ELR (cell line): ENCODE measurements around the gene RESF1.

Experiments
- DNase-seq: peaks from one replicate; pipeline ENCODE4 v3.0.0-alpha.2; 2015; ENCODE audit warnings: low read depth

The RESF1 gene

DNA sequence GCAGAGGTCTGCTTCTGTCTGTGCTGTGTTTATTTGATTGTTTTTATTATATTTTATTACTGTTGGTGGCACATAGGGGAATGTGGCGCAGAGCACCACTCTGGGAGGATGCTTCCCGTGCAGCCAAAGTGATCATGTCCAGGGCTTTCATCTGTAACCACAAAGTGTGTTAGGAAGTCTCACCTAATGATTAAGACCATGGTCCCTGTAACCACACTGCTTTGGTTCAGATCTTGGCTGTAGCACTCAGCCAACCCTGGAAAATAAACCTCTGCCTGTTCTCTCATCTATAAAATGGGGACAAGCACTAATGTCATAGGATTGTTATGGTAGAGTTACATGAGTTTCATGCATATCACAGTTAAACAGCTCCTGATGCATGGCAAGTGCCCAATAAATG lies 1.9 kb downstream of the RESF1 start:
- DNase-seq = no peak

DNA sequence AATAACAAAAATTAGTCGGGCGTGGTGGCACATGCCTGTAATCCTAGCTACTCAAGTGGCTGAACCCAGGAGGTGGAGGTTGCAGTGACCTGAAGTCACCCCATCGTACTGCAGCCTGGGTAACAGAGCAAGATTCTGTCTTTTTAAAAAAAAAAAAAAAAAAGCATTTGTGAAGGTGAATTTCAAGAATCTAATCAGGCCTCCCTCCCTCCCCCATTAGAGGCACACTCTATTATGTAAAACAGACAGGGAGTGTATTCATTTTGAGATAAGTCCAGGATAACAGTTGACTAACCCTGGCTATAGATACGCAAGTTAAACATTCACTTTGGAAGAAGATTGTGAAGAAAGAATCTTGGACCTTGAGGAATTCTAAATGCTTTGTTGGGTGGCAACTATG lies 2.9 kb downstream of the RESF1 start:
- no peak for DNase-seq

DNA sequence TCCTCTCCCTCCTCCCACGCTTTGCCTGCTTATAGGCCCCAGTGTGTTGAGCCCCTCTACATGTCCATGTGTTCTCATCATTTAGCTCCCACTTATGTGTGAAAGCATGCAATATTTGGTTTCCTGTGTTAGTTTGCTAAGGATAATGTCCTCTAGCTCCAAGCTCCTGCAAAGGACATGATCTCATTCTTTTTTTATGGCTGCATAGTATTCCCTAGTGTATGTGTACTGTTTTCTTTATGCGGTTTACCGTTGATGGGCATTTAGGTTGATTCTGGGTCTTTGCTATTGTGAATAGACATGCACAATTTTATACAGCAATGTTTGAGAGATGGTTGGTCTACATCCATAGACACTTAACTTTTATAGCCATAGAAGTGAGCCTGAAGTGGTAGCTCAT lies 5.1 kb downstream of the RESF1 start:
- no peak for DNase-seq

DNA sequence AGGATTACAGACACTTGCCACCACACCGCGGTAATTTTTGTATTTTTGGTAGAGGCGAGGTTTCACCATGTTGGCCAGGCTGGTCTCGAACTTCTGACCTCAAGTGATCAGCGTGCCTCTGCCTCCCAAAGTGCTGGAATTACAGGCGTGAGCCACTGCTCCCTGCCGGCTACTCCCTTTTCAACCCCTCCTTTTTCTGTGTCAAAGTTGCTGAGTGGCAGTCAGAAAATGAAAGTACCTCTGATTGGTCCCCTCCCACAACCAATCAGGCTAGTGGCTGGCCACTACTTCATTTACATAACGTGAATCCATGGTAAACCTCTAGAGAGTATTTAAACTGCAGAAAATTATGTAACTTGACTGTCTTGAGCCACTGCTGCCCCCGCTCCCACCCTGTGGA lies 5.9 kb downstream of the RESF1 start:
- DNase-seq = no peak

DNA sequence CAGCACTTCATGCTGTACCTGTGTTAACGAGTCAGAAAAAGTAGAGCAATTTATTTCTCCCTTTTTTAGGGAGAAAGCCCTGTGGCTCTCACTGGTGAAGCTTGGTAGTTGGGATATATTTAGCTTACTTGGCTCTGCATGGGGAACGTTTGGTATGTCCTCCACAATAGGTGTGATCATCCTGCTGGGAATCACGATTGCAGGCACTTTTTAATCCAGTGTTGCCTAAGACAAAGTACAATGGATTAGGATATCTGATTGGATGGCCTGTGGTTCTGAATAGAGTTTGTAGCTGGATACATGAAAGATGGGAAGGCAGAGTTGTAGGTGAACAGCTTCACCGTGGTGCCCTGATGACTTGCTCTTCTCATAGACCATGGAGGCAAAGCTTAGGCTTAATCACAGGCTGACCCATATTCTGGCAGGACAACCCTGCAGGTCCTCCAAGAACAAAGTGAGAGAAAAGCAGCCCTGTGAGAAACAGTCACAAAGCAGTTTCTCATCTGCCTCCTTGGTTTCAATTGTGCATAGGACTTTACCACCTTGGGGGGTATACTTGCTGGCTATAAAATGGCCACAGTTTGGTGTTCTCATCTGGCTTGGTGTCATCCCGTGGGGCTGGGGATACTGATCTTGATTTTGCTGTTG lies 7.5 kb downstream of the RESF1 start:
- DNase-seq = no peak

DNA sequence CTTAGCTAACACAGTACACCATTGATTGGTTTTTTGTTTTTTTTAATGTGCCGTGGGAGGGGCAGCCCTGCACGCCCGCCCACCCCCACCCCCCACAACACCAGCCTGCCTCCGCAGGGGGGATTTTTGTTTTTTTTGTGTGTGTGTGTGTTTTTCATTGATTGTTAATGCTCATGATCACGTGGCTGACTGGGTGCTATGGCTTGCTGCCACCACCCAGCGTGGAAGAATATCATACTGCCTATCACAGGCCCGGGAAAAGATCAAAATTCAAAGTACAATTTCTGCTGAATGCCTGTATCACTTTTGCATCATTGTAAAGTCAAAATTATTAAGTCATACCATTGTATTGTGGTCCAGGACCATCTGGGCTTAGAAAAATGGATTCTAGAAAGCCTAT lies 8.3 kb downstream of the RESF1 start:
- DNase-seq = no peak

DNA sequence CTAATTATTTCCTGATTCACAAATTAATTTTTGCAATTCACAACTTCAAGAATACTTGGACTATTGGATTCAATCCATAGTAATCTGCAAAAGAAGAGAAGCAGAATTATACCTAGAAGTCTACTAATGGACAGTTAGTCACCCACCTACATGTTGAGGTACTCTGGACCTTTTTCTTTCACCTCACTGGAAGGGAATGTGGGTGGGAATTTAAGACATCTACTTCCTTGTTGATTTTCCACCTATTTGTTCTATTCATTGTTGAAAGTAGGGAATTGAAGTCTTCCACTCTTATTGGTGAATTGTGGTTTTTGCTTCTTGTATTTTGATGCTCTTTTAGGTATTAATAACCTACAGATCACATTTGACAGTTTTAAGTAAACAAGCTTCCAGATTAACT lies 11.0 kb downstream of the RESF1 start:
- no peak for DNase-seq

DNA sequence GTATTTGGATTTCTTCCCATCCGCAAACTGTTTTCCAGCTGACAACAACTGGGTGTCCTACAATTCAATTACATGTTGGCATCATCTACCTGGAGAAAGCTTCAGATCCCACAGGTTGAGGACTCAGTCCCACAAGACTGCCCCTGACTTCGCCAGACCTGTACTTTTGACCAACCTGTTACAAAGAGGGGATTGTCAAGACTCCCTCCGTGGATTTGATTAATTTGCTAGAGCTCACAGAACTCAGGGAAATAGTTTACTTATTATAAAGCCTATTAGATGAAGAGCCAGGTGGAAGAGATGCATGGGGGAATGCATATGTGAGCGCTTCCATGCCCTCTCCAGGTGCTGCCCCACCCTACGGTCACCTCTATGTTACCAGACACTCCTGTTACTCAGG lies 14.6 kb downstream of the RESF1 start:
- no peak for DNase-seq

DNA sequence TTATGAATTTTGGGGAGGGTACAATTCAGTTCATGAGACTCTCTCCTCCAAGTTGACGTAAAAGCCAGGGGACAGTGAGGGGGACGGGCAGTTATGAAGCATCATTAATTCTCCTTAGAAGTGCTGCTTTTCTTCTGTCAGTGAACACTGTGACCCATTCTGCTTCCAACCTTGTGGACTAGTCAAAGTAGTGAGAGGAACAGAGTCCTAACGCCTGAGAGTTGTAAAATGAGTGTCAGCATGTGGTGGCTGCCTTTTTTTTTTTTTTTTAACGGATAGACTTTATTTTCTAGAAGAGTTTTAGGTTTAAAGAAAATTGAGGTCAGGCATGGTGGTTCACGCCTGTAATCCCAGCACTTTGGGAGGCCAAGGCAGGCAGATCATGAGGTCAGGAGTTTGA lies 15.5 kb downstream of the RESF1 start:
- no peak for DNase-seq

DNA sequence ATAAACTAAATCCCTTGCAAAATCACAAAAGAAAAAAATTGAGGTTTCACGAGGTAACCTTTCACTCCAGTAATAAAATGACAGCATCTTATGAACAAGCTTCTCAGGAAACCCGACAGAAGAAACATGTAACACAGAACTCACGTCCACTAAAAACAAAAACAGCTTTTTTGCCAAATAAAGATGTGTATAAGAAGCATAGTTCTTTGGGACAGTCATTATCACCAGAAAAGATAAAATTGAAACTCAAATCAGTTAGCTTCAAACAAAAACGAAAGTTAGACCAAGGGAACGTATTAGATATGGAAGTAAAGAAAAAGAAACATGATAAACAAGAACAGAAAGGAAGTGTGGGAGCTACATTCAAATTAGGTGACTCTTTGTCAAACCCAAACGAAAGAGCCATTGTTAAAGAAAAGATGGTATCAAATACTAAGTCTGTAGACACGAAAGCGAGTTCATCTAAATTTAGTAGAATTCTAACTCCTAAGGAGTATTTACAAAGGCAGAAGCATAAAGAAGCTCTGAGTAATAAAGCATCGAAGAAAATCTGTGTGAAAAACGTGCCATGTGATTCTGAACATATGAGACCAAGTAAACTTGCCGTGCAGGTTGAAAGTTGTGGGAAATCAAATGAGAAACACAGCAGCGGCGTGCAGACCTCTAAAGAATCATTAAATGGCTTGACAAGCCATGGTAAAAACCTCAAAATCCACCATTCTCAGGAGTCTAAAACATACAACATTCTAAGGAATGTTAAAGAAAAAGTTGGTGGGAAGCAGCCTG lies 25.8 kb downstream of the RESF1 start:
- no peak for DNase-seq

DNA sequence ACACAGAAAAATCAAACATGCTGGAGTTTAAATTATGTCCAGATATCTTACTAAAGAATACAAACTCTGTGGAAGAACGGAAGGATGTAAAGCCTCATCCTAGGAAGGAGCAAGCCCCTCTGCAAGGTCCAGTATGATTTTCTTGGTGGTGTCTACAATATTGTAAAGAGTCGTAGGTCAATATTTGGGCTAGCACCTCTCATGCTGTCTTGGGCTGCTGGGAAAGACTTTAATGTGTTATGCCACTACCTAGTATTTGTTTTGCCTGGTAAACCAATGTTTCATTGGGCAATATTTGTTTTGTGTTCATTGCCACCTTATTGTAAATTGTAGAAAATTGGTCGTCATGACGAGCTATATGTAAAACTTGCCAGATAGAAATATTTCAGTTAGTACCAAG lies 26.6 kb downstream of the RESF1 start:
- no peak for DNase-seq

DNA sequence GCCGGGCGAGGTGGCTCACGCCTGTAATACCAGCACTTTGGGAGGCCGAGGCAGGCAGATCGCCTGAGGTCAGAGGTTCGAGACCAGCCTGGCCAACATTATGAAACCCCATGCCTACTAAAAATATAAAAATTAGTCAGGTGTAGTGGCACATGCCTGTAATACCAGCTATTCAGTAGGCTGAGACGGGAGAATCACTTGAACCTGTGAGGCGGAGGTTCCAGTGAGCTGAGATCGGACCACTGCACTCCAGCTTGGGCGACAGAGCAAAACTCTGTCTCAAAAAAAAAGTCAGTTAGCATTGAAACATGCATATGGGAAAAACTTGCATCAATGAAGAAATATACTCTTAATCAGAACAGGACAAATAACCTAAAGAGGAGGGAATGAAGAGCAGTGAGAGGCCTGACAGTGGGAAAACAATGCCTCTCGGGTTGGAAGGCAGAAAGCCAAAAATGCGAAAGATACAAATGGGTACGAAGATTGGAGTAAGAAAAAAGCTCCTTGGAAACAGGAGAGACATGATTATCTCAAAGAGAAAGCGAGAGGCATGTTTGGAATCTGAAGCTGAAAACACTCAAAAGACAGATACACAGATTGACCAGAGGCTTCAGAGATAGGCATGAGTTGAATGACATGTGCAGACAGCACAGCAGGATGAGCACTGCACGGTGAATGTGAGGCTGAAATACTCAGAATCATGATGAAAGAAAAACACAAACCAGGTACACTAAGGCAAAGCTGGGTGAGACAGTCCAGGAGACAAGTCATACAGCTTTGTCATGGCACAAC lies 30.6 kb downstream of the RESF1 start:
- DNase-seq = peak; percentile 6

DNA sequence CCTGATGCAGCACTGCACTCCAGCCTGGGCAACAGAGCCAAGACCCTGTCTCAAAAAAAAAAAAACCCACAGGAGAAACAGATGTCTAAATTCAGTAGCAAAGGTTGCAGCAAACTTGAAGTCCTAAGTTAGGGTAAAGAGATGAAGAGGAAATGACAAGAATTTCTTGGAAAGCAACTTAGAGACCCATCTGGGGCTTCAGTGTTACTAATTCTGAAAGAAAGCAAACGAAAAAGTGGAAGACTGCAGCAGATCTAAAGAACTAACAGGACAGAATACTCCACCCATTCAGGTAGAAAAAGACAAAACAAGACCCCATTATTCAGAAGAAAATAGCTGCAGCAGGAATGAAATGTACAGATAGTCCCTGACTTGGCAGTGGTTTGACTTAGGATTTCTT lies 31.9 kb downstream of the RESF1 start:
- DNase-seq = no peak

DNA sequence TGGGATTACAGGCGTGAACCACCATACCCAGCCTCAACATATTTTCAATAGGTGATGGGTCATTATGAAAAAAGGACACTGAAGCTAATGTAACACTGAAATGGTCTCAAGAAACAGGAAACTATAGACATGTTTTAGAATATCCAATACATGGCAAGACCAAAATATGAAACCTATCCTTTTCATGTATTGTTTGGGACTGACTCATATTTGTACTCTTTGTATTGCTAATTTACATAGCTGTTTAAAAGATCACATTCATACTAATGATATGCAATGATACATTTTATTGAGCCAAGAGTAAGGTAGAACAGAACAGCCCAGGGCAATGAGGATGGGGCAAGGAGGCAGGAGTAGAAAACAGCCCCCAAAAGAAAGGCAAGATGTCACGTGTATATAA lies 32.6 kb downstream of the RESF1 start:
- DNase-seq = no peak

DNA sequence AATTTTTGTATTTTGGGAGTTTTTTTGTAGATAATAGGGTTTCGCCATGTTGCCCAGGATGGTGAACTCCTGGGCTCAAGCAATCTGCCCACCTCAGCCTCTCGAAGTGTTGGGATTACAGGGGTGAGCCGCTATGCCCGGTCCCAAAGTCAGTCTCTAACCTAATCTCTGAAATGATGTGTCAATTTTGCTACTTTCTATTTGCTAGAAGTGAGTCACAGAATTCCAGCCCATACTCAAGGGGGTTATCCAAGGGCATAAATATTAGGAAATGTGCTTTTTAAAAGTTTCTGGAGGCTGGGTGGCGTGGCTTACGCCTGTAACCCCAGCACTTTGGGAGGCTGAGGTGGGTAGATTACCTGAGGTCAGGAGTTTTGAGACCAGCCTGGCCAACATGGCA lies 40.5 kb downstream of the RESF1 start:
- no peak for DNase-seq

DNA sequence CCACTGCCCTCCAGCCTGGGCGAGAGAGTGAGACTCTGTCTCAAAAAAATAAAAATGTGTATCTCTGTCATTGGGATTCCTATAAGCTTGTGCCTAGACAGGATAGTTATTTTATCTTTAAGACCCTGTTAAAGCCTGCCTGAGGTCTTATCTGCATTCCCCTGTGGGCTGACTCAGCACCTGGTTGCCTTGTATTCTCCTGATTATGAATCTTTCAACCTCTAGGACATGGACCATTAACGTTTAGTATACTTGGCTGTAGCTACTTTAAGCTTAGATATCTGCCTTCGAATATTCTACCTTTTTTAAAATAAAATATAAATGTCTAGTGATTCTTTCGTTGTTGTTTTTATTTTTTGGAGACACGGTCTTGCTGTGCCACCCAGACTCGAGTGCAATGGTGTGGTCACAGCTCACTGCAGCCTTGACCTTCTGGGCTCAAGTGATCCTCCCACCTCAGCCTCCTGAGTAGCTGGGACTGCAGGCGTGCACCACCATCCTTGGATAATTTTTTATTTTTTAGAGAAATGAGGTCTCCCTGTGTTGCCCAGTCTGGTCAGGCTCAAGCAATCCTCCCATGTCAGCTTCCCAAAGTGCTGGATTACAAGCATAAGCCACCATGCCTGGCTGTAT lies 41.3 kb downstream of the RESF1 start:
- no peak for DNase-seq

DNA sequence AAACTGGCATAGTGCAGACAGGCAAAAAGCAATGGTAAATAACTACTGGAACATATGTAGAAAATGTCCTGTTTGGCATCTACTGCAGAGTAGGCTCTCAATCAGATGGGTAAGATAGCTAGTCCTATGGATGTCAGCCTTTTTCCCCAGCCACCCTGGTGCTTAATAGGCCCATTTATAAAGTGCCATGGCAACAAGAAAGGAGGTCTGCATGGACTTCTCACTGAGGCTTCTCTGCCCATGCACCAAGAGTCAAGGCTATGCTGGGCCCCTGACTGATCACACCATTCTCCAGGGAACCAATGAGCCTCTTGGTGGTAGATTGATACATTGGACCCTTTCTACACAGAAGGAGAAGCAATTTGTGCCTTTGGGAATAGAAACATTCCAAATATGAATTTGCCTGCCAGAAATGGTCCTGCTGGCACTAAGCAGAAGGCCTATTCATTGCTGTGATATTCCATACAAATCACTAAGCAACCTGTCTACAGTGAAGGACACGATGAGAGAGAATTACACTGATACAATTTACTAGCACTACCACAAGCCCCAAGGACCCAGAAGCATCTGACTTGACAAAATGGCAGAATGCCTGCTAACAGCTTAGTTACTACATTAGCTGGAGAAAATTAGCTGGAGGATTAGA lies 43.8 kb downstream of the RESF1 start:
- DNase-seq = no peak

DNA sequence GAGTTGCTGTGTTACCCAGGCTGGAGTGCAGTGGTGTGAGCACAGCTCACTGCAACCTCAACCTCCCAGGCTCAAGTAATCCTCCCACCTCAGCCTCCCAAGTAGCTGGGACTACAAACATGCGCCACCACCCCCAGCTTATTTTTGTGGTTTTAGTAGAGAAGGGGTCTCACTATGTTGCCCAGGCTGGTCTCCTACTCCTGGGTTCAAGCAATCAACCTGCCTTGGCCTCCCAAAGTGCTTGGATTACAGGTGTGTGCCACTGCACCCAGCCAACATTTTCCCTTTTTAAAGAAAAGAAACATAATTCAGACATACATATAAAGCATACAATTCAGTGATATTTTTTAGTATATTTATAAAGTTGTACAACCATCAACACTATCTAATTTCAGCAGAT lies 44.4 kb downstream of the RESF1 start:
- DNase-seq = no peak

DNA sequence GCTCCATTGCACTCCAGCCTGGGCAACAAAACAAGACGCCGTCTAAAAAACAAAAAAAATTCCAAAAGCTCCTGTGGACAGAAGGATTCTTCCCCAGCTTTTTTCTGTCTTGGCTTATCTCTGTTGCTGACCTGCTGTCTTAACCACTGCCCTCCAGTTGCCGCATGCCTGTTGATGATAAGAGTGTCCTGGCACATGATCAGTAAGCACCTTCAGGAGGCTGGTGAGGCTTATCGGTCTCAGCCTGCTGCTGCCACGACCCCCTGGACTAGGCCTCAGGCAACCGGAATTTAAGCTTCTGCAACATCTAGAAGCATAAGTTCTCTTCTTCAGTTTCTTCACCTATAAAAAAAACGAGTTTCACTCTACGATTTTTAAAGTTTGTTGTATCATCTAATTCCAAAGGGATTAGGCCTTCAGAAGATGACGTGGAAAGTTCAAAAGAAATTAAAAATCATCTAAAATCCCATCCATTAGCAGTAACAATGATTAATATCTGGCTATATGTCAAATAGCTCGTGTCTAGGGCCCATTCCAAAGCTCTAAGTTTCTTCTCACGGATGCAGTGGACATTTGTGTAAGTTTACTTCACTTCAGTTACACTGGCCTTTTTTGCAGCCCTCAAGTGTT lies 46.4 kb downstream of the RESF1 start:
- no peak for DNase-seq
